Mucosa of descending colon (tissue), 3 donors: ENCODE data around the gene ACSS1. TPM values are rescaled to one million over a fixed set of nuclear protein-coding genes. Genes with fewer than 3 reads are reported as not detected.

Experiments
- ATAC-seq: fragments of 200-7000 bp; cut with Tn5 transposase; one replicate; pipeline ENCODE4 v1.9.1; 2020; ENCODE audit warnings: mild to moderate bottlenecking, moderate library complexity
- DNase-seq, 3 donors: peaks; one replicate each; pipeline ENCODE4 v3.0.0-alpha.2; 2020
- H3K36me3 ChIP-seq: fragments of 200-600 bp; one replicate; pipeline ENCODE4 v1.8.0; 2021; ENCODE audit warnings: low read depth, mild to moderate bottlenecking
- H3K4me1 ChIP-seq: fragments of 200-600 bp; one replicate; pipeline ENCODE4 v1.8.0; 2021; ENCODE audit warnings: low read depth, mild to moderate bottlenecking
- H3K4me3 ChIP-seq: fragments of 200-600 bp; one replicate; pipeline ENCODE4 v1.8.0; 2021; ENCODE audit warnings: mild to moderate bottlenecking
- H3K9me3 ChIP-seq: fragments of 200-600 bp; one replicate; pipeline ENCODE4 v1.8.0; 2021; ENCODE audit warnings: mild to moderate bottlenecking
- intact Hi-C, 2 donors: fragments of 100-400 bp; cut with DNase I in 1 of 2; cut with micrococcal nuclease in 1 of 2; formaldehyde crosslinking; loops; one replicate each; pipeline versions ENCODE4 v1.11.0 to v1.11.1; 2022; cut with DNase I, micrococcal nuclease
- total RNA-seq, 3 donors: library from RNA; stranded (reverse); fragmentation: NEBNext Ultra II Directional in 2 of 3; extraction: Animal tissue kit (Norgen Biotek cat#: 25700) in 2 of 3; gene quantifications; one replicate each; pipeline versions ENCODE4 v1.2.1 to v1.2.4, GENCODE V29; 2021 to 2023
- TF ChIP-seq, protein P1 (sequence below): fragments of 200-600 bp; IDR thresholded peaks from one replicate; pipeline ENCODE4 v1.8.0; 2022; ENCODE audit warnings: antibody characterized with exemption, mild to moderate bottlenecking
- donor health status: DM: no; HTN: no; CAD: no; lungs with moderate emphysema.
- donor health status: DM: no; HTN: no; CAD: no.
- donor health status: DM: no; HTN: yes; CAD: no.

ACSS1 gene
- total RNA-seq, 3 donors from 2014 or later, result 29.8 to 37.9 (median 36.9) TPM

DNA sequence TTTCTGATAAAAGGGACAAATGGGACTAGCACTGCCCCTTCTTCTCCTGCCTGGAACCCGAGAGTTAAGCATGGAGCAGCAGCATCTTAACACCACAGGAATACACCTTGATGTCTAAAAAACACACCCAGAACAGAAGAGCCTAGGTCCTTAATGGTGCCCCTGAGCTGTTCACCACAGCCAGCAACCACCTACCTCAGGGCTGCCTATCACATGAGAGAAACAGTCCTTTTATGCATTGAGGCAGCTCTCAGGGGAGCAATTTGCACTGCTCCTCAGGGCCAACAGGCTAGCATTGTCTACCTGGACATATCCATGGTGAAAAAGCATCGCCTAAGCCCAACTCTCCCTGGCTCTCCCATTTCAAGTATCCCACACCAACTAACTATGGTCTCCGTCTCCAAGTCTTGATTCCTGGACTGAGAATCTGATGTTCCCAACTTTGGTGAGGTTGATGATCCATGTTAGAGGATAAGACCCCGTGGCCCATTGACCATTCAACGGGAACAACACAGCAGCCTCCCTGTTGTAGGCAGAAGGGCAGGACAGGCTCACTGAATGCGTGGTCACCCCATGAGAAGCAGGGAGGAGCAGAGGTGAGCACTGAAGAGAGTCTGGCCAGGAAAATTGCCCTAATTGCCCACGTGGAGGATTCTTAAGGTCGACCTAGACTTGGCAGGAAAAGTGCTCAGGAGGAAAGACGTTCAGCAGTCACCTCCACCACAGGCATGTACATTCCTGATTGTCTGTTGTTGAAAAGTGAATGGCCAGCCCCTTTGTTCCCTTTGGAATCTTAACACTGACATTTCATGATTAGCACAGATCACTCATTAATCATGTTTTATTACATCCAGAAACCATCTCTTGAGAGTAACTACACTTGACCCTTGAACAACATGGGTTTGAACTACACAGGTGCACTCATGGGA, 61.2 kb downstream of the ACSS1 start:
- no peak overlapping the region for H3K4me3 ChIP-seq
- no peaks in the 10 kb centered on the region for H3K9me3 ChIP-seq
- no peaks in the 10 kb centered on the region for H3K36me3 ChIP-seq
- H3K4me1 ChIP-seq, result peaks cover 3% of the 10 kb centered on the region
- intact Hi-C loops, result loop anchor here (5.0 to 10.0 kb wide), 3 partner anchors 178 to 411 kb away; partner anchors contain the start of genes ABHD12 (in 1 of the 2) and GINS1 (in 1 of the 2)
- TF ChIP-seq, protein P1, sequence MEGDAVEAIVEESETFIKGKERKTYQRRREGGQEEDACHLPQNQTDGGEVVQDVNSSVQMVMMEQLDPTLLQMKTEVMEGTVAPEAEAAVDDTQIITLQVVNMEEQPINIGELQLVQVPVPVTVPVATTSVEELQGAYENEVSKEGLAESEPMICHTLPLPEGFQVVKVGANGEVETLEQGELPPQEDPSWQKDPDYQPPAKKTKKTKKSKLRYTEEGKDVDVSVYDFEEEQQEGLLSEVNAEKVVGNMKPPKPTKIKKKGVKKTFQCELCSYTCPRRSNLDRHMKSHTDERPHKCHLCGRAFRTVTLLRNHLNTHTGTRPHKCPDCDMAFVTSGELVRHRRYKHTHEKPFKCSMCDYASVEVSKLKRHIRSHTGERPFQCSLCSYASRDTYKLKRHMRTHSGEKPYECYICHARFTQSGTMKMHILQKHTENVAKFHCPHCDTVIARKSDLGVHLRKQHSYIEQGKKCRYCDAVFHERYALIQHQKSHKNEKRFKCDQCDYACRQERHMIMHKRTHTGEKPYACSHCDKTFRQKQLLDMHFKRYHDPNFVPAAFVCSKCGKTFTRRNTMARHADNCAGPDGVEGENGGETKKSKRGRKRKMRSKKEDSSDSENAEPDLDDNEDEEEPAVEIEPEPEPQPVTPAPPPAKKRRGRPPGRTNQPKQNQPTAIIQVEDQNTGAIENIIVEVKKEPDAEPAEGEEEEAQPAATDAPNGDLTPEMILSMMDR, result no peak
- ATAC-seq, result no peak
- DNase-seq, result no peak

GRCh38 chr20:24995741-24996448, 62.0 kb downstream of the ACSS1 start:
- Histone ChIP-seq H3K36me3 (no peaks in the 10 kb centered on the region), H3K4me3 (no peak overlapping the region), H3K9me3 (no peaks in the 10 kb centered on the region), H3K4me1 (peaks cover 11% of the 10 kb centered on the region)
- intact Hi-C loops, result loop anchor here (2.0 to 10.0 kb wide), 6 partner anchors 69 to 411 kb away; partner anchors contain the start of genes ABHD12 (in 1 of the 2) and GINS1 (in 1 of the 2)
- no peak for DNase-seq
- ATAC-seq, result no peak
- TF ChIP-seq, protein P1, result no peak

GRCh38 chr20:24994470-24995368, 63.2 kb downstream of the ACSS1 start:
- DNase-seq (peak in 2 of 3 donors; percentile 81 to 91), ATAC-seq (peak; percentile 56)
- intact Hi-C loops, result loop anchor here (2.0 to 10.0 kb wide), 6 partner anchors 70 to 413 kb away; partner anchors contain the start of genes ABHD12 (in 1 of the 2) and GINS1 (in 1 of the 2)
- Histone ChIP-seq H3K9me3 (no peaks in the 10 kb centered on the region), H3K36me3 (no peaks in the 10 kb centered on the region), H3K4me1 (peaks cover 15% of the 10 kb centered on the region), H3K4me3 (no peak overlapping the region)
- TF ChIP-seq, protein P1, result peak; percentile 85

DNA sequence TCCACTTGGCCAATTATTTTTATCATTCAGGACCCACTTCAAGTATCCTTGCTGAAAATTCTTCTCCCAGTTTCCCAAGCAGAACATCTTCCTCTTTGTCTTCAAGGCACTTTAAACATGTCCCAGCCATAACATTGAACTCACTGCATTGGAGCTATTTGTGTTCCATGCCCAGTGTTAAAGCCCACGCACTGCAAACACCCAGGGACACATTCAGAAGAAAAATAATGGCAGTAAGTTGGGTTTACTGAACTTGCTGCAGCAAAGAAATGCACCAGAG, 63.8 kb downstream of the ACSS1 start:
- DNase-seq (no peak), ATAC-seq (no peak)
- H3K4me1 ChIP-seq, result peaks cover 15% of the 10 kb centered on the region
- intact Hi-C loops, result loop anchor here (2.0 to 10.0 kb wide), 5 partner anchors 71 to 401 kb away; partner anchors contain the start of gene ABHD12 (in 1 of the 2)
- TF ChIP-seq, protein P1, result no peak
- H3K9me3 ChIP-seq, result no peaks in the 10 kb centered on the region
- no peak overlapping the region for H3K4me3 ChIP-seq
- no peaks in the 10 kb centered on the region for H3K36me3 ChIP-seq
